ENCODE data around the gene GRIK4.

GRCh38 chr11:120642196-120642894 is 130.8 kb downstream of the GRIK4 start:
- TF ChIP-seq CTCF (conservative IDR thresholded peaks at IDR 0.05; ENCODE audit: low read length) (no peak), EZH2phosphoT487 (IDR thresholded peaks at IDR 0.05; ENCODE audit: borderline replicate concordance) (no peak)
